Ovary (tissue), 9 donors: ENCODE data around the gene STIM2. TPM values are rescaled to one million over a fixed set of nuclear protein-coding genes. Genes with fewer than 3 reads are reported as not detected.

Experiments
- DNase-seq, 5 donors: peaks; one replicate each; pipeline ENCODE4 v3.0.0-alpha.2; 2019 to 2020
- H3K27ac ChIP-seq, 2 donors: fragments of 200-600 bp; one replicate each; pipeline versions ENCODE4 v1.5.1 to v1.8.0; 2019 to 2022
- H3K27me3 ChIP-seq: fragments of 200-600 bp; one replicate; pipeline ENCODE4 v1.8.0; 2022
- H3K36me3 ChIP-seq: fragments of 200-600 bp; sonication (generic); one replicate; pipeline ENCODE4 v1.5.1; 2019
- H3K4me1 ChIP-seq: one replicate; pipeline ENCODE4 v1.8.1; 2013; ENCODE audit warnings: mild to moderate bottlenecking, moderate library complexity; ENCODE audit not compliant: insufficient read depth
- H3K4me3 ChIP-seq: fragments of 200-600 bp; sonication (generic); one replicate; pipeline ENCODE4 v1.5.1; 2017
- H3K9me3 ChIP-seq, 2 donors: fragments of 200-600 bp in 1 of 2; sonication (generic) in 1 of 2; one replicate each; pipeline versions ENCODE4 v1.5.1 to v1.8.1; 2013 to 2019; ENCODE audit warnings: mild to moderate bottlenecking in 1 of 2, moderate library complexity in 1 of 2
- CTCF ChIP-seq, 3 donors: fragments of 450-650 bp in 2 of 3; fragments of 200-600 bp in 1 of 3; IDR thresholded peaks; one replicate each; pipeline versions ENCODE4 v1.5.1 to v1.8.0; 2016 to 2022; ENCODE audit warnings: antibody characterized with exemption in 3 of 3, mild to moderate bottlenecking in 1 of 3
- EP300 ChIP-seq: sonication (generic); formaldehyde crosslinking; IDR thresholded peaks from one replicate; pipeline ENCODE4 v1.6.1; 2017; ENCODE audit warnings: antibody characterized with exemption
- POLR2A ChIP-seq: fragments of 450-650 bp; IDR thresholded peaks from one replicate; pipeline ENCODE4 v1.6.1; 2017; ENCODE audit warnings: antibody characterized with exemption, mild to moderate bottlenecking, moderate library complexity
- WGBS, 3 donors: extraction: QIAGEN DNeasy Blood & Tissue Kit in 1 of 3; methylation state at CpG; one replicate each; pipeline versions ENCODE4 v1.1.5 to v1.1.7; 2013 to 2017; 5-methylcytosine and 5-hydroxymethylcytosine counted together
- intact Hi-C, 4 donors: fragments of 100-400 bp; cut with DNase I; formaldehyde crosslinking; loops; one replicate each; pipeline versions ENCODE4 v1.11.0 to v1.15.1; 2022 to 2023
- polyA plus RNA-seq, 2 donors: library from polyadenylated mRNA; stranded (reverse); fragments of 200-250 nt in 1 of 2; fragments of 350-450 nt in 1 of 2; fragmentation: Illumina TruSeq in 1 of 2; extraction: RNeasy Lipid Tissue Mini Kit (QIAGEN cat#74804) in 1 of 2; gene quantifications; one replicate each; pipeline ENCODE4 v1.2.3, GENCODE V29; 2013 to 2014
- total RNA-seq, 7 donors: library from RNA; depleted of rRNA in 2 of 7; stranded (reverse); fragments of >200 nt in 2 of 7; fragmentation: NEBNext Ultra II Directional in 3 of 7; extraction: Animal tissue kit (Norgen Biotek cat#: 25700) in 3 of 7; gene quantifications; one replicate each; pipeline versions ENCODE4 v1.1.0 to v1.2.4, GENCODE V29; 2016 to 2023
- donor health status: DM: no; HTN: no; CAD: no; lungs with moderate emphysema.
- donor health status: DM: no; HTN: no; CAD: no.
- donor health status: Bipolar disorder and iron deficiency.
- donor health status: DM: yes; HTN: yes; CAD: no.
- donor health status: DM: no; HTN: no; CAD: no.
- donor health status: DM: yes; HTN: yes; CAD: no.

Gene STIM2
- total and polyA plus RNA-seq, 9 donors: 24.0 to 47.9 (median 38.8) TPM

- no peak for DNase-seq
- H3K9me3 ChIP-seq: no peaks in the 10 kb centered on the region
- no peaks in the 10 kb centered on the region for H3K27me3 ChIP-seq
- no peak for TF ChIP-seq EP300
- TF ChIP-seq CTCF (IDR thresholded peaks at IDR 0.05): no peak
- no peak for TF ChIP-seq POLR2A
- H3K4me3 ChIP-seq: no peak overlapping the region
- no peaks in the 10 kb centered on the region for H3K36me3 ChIP-seq
- H3K4me1 ChIP-seq: peaks cover 8% of the 10 kb centered on the region
- no peak overlapping the region for H3K27ac ChIP-seq
- intact Hi-C loops: no loop called here
- WGBS, 3 donors: 94 to 97% (median 97%) methylated on average over 3 of the region's 3 CpGs
Measured at GRCh38 chr4:26877961-26878360, 17.3 kb downstream of the STIM2 start.

- no peak overlapping the region for H3K27ac ChIP-seq
- no peaks in the 10 kb centered on the region for H3K9me3 ChIP-seq
- 76 to 79% (median 77%) methylated on average over 5 of the region's 5 CpGs for WGBS, 3 donors
- no peaks in the 10 kb centered on the region for H3K27me3 ChIP-seq
- no peaks in the 10 kb centered on the region for H3K36me3 ChIP-seq
- TF ChIP-seq CTCF (IDR thresholded peaks at IDR 0.05) (no peak), EP300 (no peak), POLR2A (no peak)
- peaks cover 7% of the 10 kb centered on the region for H3K4me1 ChIP-seq
- DNase-seq: no peak
- intact Hi-C loops: no loop called here
- H3K4me3 ChIP-seq: no peak overlapping the region
Measured at GRCh38 chr4:26878794-26879391, 18.3 kb downstream of the STIM2 start.

- Histone ChIP-seq H3K4me3 (no peak overlapping the region), H3K36me3 (no peaks in the 10 kb centered on the region), H3K27me3 (no peaks in the 10 kb centered on the region), H3K9me3 (no peaks in the 10 kb centered on the region), H3K27ac (no peak overlapping the region), H3K4me1 (peaks cover 3% of the 10 kb centered on the region)
- WGBS, 3 donors: 79 to 93% (median 90%) methylated on average over 2 of the region's 2 CpGs
- TF ChIP-seq CTCF (IDR thresholded peaks at IDR 0.05): no peak
- TF ChIP-seq EP300: no peak
- no peak for TF ChIP-seq POLR2A
- intact Hi-C loops: no loop called here
- DNase-seq: no peak
Measured at GRCh38 chr4:26879805-26880204, 19.2 kb downstream of the STIM2 start.

GRCh38 chr4:26884026-26884425 is 23.4 kb downstream of the STIM2 start:
- intact Hi-C loops: no loop called here
- DNase-seq: no peak
- Histone ChIP-seq H3K27me3 (no peaks in the 10 kb centered on the region), H3K9me3 (no peaks in the 10 kb centered on the region), H3K27ac (no peak overlapping the region), H3K4me3 (no peak overlapping the region), H3K4me1 (peaks cover 7% of the 10 kb centered on the region), H3K36me3 (no peaks in the 10 kb centered on the region)
- WGBS, 3 donors: 29 to 67% (median 31%) methylated on average over 2 of the region's 2 CpGs
- TF ChIP-seq POLR2A (no peak), EP300 (no peak), CTCF (IDR thresholded peaks at IDR 0.05) (no peak)
